Kidney capillary endothelial cell (primary cell): Measurements from ENCODE around the gene DMXL2.
A peak's percentile ranks its signal among the peaks of the same experiment; 100 is the strongest.

Experiments
- DNase-seq: peaks from one replicate; pipeline ENCODE4 v3.0.0-alpha.2; 2018; ENCODE audit warnings: low spot score

Gene DMXL2

GRCh38 chr15:51405693-51406523 lies 216.7 kb downstream of the DMXL2 start:
- no peak for DNase-seq

DNA sequence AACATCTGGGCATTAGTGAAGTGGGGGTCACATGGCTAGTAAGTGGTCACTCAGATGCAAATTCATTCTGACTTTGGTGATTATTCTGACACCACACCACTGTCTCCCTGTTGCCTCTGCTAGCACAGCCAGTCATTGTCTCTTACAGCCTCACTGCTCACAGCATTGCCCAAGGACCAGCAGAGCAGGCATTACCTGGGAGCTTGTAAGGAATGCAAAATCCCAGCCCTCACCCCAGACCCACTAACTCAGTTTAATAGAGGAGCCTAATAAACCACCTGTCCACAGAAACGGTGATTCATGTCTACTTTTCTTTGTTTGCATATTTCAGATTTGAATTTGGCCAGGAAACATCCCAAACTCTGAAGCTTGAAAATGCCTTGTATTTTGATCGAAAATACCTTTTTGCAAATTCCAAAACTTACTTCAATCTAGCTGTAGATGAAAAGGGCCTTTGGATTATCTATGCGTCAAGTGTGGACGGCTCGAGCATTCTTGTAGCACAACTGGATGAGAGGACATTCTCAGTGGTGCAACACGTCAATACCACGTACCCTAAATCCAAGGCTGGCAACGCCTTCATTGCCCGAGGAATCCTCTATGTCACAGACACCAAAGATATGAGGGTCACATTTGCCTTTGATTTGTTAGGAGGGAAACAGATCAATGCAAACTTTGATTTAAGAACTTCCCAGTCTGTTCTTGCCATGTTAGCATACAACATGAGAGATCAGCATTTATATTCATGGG lies 218.4 kb downstream of the DMXL2 start:
- DNase-seq = no peak

- DNase-seq = peak; percentile 16
These were observed 219.3 kb downstream of the DMXL2 start for GRCh38 chr15:51403072-51403878.

DNA sequence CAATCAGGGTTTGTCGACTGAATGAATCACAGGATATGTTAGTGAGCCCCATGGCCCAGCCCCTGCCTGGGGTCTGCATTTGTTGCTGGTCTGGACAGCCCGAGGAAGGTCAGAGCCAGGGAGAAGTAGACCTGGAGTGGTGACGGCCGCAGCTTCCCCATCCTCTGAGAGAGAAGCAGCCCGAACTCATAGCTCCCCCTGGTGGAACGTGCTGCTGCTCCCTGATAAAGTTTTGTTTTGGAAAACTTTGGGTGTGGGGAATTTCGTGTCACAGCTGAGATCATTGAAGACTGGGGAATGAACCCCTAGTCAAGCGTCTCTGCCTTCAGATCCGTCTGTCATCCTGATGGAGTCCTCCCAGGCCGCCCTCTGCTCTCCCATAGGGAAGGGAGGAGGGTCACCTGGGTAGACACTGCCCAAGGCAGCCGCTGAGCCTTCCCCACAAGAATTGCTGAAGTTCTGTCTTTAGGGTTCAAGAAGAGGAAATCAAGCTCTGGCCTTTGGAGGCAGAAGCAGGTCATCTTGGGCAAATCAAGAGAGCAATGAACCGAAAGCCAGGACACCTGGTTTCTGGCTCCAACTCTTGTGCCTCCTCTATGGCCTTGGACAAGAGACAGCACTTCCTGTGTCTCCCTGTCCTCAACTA lies 220.6 kb downstream of the DMXL2 start:
- peak; percentile 30 for DNase-seq

GRCh38 chr15:51401051-51401780 lies 221.4 kb downstream of the DMXL2 start:
- DNase-seq = no peak

DNA sequence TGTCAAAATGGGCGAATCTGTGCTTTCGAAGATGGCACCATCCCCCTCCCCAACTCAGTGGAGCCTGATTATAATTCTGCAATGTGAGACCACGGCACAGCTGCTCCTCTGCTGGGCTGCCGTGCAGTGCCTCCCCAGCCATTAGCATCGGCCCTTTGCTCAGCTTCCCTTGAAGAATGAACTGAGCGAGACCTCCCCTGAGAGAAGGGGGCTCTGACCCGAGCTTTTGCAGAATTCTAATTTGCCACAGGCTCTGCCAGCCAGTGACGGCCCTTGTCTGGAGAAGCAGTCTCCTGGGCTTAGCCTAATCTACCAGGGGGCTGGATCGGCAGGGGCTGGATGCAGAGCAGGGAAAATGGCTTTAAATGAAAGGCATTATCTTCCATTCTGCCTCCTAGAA lies 223.9 kb downstream of the DMXL2 start:
- DNase-seq = no peak
